ENCODE results near the gene TCF7L1.

Gene TCF7L1

GRCh38 chr2:85184231-85184630 lies 51.0 kb downstream of the TCF7L1 start:
- no peak for TF ChIP-seq CTCF (IDR thresholded peaks at IDR 0.05; ENCODE audit: unreplicated experiment in 3 of 3)
- H3K4me1 Mint-ChIP-seq, result peaks cover 78% of the 10 kb centered on the region
- no peaks in the 10 kb centered on the region for H3K27me3 Mint-ChIP-seq (ENCODE audit: low read depth)
- peaks cover 26% of the 10 kb centered on the region for H3K36me3 Mint-ChIP-seq (ENCODE audit: low read depth)
- H3K9me3 Mint-ChIP-seq, result no peaks in the 10 kb centered on the region
- H3K4me3 Mint-ChIP-seq, result no peak overlapping the region
- peak overlapping the region; percentile 2 to 9 (median 4) for H3K27ac Mint-ChIP-seq

DNA sequence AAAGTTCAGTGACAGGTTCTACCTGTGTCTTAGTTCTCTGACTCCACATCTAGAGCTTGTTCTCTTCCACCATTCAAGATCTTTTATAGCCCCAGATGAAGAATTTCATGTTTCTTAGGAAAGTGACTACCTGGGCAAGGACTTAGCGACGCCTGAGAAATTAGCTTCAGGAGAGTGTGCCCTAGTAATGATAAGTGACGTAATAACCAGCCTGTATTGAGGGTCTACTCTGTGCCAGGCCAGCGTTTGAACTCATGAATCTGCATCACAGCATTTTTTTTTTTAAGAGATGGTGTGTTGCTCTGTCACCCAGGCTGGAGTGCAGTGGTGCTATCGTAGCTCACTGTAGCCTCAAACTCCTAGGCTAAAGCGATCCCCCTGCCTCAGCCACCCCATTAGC lies 51.8 kb downstream of the TCF7L1 start:
- no peaks in the 10 kb centered on the region for H3K9me3 Mint-ChIP-seq
- H3K4me1 Mint-ChIP-seq, result peaks cover 74% of the 10 kb centered on the region
- H3K36me3 Mint-ChIP-seq (ENCODE audit: low read depth), result peaks cover 26% of the 10 kb centered on the region
- H3K27ac Mint-ChIP-seq, result peak overlapping the region; percentile 10 to 59 (median 47)
- H3K27me3 Mint-ChIP-seq (ENCODE audit: low read depth), result no peaks in the 10 kb centered on the region
- TF ChIP-seq CTCF (IDR thresholded peaks at IDR 0.05; ENCODE audit: unreplicated experiment in 3 of 3), result no peak
- H3K4me3 Mint-ChIP-seq, result no peak overlapping the region

GRCh38 chr2:85185431-85185940 lies 52.3 kb downstream of the TCF7L1 start:
- Mint-ChIP-seq H3K9me3 (no peaks in the 10 kb centered on the region), H3K27ac (peak overlapping the region; percentile 10 to 59 (median 47)), H3K4me3 (no peak overlapping the region), H3K4me1 (peaks cover 74% of the 10 kb centered on the region), H3K27me3 (ENCODE audit: low read depth) (no peaks in the 10 kb centered on the region), H3K36me3 (ENCODE audit: low read depth) (peaks cover 26% of the 10 kb centered on the region)
- no peak for TF ChIP-seq CTCF (IDR thresholded peaks at IDR 0.05; ENCODE audit: unreplicated experiment in 3 of 3)

- no peak for TF ChIP-seq CTCF (IDR thresholded peaks at IDR 0.05; ENCODE audit: unreplicated experiment in 3 of 3)
- no peaks in the 10 kb centered on the region for H3K27me3 Mint-ChIP-seq (ENCODE audit: low read depth)
- no peaks in the 10 kb centered on the region for H3K9me3 Mint-ChIP-seq
- H3K4me3 Mint-ChIP-seq, result no peak overlapping the region
- H3K4me1 Mint-ChIP-seq, result peaks cover 58% of the 10 kb centered on the region
- peaks cover 26% of the 10 kb centered on the region for H3K36me3 Mint-ChIP-seq (ENCODE audit: low read depth)
- peak overlapping the region in 2 of 3 experiments; percentile 3 to 58 for H3K27ac Mint-ChIP-seq
Measured at GRCh38 chr2:85187069-85187468, 53.9 kb downstream of the TCF7L1 start.

DNA sequence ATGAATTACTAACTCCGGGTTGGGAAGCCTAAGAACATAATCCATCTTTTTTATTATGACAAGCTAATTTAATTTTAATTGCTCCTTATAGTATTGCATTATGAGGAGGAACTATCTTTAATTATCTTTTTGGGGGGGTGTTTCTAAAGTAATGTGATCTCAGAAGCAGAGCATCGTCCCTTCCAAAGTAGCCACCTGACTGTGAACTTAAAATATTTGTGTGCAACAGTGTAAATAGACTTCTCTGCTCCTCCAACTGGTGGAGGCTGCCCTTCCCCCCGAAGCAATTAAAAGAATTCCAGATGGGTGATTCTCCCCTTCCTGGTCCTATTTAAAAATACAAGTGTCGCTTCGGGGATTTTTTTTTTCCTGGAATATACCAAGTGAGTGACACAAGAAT lies 55.7 kb downstream of the TCF7L1 start:
- Mint-ChIP-seq H3K9me3 (no peaks in the 10 kb centered on the region), H3K27ac (peak overlapping the region; percentile 37 to 70 (median 70)), H3K4me3 (peak overlapping the region in 1 of 3 experiments; percentile 32), H3K36me3 (ENCODE audit: low read depth) (peaks cover 33% of the 10 kb centered on the region), H3K27me3 (ENCODE audit: low read depth) (no peaks in the 10 kb centered on the region), H3K4me1 (peaks cover 40% of the 10 kb centered on the region)
- no peak for TF ChIP-seq CTCF (IDR thresholded peaks at IDR 0.05; ENCODE audit: unreplicated experiment in 3 of 3)

DNA sequence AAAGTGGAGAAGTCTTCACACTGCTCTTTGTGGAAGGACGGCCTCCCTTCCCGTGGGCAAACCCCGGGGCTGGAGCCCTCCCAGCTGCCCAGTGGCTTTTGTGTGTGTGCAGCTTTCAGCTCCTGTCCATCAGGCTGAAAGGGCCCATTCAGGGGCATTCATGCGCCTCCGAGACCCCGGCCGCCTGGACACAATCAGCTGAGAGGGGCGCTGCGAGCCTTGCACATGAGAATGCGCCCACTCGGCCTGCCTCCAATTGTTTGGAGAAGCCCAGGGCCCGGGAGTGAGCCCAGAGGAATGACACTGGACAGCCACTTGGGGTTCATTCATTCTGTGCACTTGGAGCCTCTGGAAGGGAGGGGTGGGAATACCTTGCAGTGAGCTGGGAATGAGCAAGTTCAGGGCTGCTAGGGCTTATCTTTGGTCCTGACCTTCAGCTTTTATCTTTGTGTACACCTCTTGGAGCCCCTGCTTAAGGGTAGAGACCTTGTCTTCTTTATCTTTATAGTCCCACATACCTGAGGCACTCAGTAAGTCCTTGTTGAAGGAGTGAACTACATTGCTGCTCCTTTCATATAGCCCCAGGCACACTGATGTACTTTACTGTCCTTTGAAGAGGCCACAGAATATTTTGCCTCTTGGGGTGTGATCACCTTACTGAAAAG lies 56.5 kb downstream of the TCF7L1 start:
- peak overlapping the region; percentile 37 to 70 (median 70) for H3K27ac Mint-ChIP-seq
- no peaks in the 10 kb centered on the region for H3K9me3 Mint-ChIP-seq
- no peaks in the 10 kb centered on the region for H3K27me3 Mint-ChIP-seq (ENCODE audit: low read depth)
- H3K36me3 Mint-ChIP-seq (ENCODE audit: low read depth), result peaks cover 30% of the 10 kb centered on the region
- no peak overlapping the region for H3K4me3 Mint-ChIP-seq
- H3K4me1 Mint-ChIP-seq, result peaks cover 38% of the 10 kb centered on the region
- no peak for TF ChIP-seq CTCF (IDR thresholded peaks at IDR 0.05; ENCODE audit: unreplicated experiment in 3 of 3)

All from nephron (organoid).